T1000 (cell line): Measurements from ENCODE around the gene CACNA1E.

Experiments
- DNase-seq: peaks from one replicate; lab custom pipeline; 2025; ENCODE audit warnings: mixed read lengths; lab: John Stamatoyannopoulos, UW

Gene CACNA1E

DNA sequence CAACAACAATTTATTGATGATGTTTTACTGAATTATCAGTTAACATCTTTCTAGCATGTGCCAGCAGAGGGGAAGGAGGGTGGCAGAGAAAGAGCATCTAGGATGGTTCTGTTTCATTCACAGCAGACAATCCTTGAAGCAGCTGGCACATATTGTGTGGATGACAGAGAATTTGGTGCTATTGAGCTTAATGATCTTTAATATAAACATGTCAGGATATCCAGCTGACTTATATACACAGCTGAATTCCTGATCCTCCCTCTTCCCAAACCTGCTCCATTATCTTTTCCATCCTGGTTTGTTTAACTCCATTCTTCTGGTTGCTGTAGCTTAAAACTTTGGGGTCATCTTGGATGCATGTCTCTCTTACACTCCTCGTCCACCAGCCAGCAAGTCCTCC lies 218.6 kb downstream of the CACNA1E start:
- DNase-seq, result no peak

DNA sequence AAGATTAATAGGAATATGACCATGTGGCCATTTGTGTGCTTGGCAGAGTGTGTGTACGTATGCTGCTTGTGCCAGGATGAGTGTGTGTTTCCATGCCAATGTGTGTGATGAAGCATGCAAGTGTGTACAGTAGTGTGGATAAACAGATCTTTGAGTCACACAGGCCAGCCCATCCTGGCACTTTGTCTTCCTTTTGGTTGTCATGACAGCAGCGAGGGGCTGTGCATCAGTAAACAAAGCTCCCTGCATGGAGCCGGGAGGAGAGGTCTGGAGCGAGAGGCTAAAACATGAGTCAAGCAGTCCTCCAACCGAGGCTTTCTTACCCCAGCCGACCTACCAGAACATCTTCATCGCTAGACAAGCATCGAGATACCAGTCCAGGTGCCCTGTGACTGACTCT lies 221.2 kb downstream of the CACNA1E start:
- DNase-seq, result no peak

DNA sequence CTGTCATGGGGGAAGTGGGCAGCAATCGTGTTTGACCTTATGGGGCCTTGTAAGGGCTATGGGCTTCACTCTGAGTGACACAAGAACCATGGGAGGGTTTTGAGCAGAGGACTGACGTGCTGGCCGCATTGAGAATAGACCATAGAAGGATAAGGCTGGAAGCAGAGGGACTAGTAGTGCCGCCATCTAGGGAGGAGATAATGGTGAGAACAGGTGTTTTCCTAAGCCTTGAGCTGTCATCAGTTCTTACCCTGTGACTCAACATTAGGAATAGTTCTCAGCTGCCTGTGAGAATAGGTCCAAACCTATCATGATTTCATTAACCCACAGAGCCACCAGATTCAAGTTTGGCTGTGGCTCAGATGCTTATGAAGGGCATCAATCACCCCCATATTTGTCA lies 228.5 kb downstream of the CACNA1E start:
- DNase-seq, result no peak

DNA sequence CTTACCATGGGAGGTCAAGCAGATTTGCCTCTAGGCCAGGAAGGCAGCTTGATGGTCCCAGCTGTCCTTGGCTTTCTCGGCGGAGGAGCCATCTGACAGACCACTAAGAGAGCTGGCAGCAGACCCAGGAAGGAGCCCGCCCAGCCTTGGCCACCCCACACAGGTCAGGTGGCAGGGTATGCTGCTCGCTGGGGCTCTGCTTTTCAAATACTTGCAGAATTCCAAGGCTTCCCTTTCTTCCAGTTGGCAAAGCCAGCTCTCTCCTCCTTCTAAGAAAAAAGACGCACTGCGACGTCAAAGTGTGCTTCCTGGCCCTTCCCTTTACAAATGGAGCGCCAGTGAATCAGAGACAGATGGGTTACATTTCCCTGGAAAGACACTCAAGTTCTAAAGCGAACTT lies 229.4 kb downstream of the CACNA1E start:
- no peak for DNase-seq

DNA sequence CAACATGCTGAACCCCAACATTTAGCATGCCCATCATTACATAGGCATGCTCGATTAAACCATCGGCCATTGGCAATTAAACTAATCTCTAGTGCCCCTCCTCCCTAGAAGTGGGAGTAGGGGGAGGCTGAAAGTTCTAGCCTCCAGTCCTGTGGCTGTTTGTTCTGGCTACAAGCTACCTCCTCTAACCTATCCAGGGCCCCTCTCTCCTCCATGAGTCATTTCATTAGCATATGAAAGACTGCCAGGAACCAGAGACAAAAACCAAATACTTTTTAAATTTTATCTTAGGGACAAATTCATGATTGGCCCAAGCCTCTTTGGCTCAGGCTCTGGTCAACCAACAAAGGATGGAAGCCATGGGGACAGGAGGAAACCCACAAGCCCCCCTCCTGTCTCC lies 231.1 kb downstream of the CACNA1E start:
- no peak for DNase-seq

DNA sequence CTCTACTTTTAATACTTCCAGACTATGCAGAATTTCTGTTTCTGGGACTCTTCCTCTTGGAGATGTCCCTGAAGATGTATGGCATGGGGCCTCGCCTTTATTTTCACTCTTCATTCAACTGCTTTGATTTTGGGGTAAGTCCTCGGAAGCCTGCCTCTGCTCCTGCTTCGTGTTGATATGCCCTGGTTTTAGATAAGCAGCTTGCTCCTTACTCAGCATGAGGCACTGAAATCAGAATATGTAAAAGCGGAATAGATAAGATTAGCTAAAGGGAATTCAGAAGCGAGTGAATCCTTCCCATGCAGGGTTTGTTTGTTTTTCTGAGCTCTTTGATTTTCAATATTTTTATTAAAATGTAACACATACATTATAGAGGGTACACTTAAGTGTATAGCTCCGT lies 234.7 kb downstream of the CACNA1E start:
- no peak for DNase-seq

DNA sequence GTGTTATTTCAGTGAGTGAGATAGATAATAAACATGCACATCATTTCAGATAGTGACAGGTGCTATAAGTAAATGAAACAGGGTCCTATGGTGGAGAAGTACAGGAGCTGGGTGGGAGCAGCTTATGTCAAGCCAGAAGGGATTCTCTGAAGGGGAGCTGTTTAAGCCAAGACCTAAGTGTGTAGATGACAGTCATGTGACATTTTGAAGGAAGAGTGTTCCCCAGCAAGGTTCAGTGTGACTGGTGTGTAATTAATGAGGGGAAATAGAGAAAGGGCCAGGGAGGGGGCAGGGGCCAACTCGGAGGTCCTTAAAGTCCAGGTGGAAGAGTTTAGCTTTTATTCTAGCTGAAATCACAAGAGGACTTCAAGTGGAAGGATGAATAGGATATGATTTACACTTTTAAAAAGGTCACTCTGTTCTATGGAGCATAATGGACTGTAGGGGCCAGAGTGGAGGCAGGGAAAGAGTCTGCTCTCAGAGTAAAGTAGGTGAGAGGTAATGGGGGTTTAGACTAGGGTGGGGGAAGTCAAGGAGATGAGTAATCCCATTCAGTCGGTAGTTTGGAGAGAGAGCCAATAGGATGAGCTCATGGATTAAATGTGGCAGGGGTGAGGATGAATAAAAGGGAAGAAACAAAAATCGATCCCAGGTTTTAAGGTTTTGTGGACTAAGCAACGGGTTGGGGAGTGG lies 243.1 kb downstream of the CACNA1E start:
- no peak for DNase-seq

DNA sequence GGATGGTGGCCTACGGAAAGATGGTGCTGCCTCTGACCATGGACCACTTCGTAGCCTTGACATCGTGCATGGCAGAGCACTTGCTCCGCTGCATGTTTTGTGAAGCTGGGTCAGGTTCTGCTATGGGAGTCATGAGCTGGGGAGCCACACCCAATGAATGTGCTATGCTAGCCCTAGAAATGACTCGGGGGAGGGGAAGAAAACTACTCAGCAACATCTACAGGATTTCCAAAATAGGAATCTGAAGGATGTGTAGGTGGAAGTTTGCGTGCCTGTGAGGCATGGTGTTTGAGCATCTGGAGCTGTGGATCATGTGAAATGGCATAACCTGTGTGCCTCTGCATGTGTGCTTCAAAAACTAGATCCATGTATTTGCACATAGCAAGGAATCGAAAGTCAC lies 247.3 kb downstream of the CACNA1E start:
- no peak for DNase-seq

DNA sequence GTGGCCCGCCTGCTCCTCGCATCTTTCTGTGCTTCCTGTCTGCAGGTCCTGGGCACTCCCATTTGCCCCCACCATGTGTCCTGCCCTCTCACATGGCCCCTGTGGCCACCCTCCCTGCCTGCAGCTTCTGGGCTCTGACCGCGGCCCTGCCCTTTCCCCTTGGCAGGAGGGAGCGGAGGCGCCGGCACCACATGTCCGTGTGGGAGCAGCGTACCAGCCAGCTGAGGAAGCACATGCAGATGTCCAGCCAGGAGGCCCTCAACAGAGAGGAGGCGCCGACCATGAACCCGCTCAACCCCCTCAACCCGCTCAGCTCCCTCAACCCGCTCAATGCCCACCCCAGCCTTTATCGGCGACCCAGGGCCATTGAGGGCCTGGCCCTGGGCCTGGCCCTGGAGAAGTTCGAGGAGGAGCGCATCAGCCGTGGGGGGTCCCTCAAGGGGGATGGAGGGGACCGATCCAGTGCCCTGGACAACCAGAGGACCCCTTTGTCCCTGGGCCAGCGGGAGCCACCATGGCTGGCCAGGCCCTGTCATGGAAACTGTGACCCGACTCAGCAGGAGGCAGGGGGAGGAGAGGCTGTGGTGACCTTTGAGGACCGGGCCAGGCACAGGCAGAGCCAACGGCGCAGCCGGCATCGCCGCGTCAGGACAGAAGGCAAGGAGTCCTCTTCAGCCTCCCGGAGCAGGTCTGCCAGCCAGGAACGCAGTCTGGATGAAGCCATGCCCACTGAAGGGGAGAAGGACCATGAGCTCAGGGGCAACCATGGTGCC lies 249.1 kb downstream of the CACNA1E start:
- no peak for DNase-seq

DNA sequence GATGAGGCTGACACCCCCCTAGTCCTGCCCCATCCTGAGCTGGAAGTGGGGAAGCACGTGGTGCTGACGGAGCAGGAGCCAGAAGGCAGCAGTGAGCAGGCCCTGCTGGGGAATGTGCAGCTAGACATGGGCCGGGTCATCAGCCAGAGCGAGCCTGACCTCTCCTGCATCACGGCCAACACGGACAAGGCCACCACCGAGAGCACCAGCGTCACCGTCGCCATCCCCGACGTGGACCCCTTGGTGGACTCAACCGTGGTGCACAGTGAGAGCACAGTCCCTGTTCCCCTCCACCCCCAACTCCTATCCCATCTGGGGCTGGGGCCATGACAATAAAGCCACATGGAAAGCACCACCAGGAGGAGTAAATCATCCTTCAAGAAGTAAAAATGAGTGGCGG lies 250.2 kb downstream of the CACNA1E start:
- no peak for DNase-seq

DNA sequence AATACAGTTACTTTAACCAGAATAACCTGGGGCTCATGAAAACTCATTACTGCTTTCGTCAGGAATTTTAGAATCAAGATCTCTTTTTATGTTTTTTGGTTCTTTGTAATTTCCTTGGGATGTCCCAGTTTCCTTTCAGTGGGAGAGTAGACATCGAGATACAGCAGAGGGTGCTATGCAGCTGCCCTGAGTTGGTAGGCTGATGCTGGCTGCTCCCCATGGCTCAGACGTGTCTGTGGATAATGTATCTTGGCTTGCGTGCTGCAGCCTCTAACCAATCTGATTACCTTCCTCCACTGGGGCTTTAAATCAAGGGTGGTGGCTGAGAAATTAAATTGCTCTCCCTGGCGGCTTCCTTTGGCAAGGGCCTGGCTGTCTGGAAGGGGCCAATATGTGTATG lies 253.7 kb downstream of the CACNA1E start:
- no peak for DNase-seq

DNA sequence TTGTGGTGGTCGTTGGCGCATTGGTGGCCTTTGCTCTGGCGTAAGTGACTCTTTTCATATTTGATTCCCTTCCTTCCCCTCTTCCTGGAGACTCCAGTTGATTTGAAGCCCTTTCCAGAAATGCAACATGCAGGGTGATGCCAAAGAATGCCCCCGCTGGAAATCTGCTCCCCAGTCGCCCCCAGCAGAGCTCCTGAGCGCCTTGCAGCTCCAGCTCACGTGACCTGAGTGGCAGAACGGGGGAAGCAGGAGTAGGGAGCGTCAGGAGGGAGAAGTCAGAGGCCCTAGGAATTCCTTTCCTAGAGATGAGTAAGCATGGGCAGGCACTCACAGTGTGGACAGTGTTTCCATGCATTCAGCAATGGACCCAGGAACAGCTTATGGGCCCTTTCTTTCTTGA lies 255.9 kb downstream of the CACNA1E start:
- DNase-seq, result no peak

DNA sequence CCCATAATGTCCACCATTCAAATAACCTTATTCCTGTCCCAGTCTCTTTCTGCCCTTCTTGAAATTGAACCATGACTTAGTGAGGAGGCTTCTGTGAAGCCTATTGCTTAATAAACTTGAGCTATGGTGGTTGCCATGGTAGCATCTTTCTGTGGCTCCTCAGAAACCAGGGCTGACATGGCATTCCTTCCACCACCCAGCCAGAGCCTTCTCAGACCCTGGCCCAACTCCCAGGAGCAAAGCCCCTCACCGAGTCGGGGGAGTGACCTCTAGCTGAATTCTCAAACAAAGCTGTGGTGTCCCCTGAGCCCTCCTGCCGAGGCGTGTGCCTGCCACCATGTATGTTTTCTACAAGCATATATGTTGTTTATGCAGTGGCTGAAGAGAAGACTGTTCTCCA lies 259.1 kb downstream of the CACNA1E start:
- no peak for DNase-seq

DNA sequence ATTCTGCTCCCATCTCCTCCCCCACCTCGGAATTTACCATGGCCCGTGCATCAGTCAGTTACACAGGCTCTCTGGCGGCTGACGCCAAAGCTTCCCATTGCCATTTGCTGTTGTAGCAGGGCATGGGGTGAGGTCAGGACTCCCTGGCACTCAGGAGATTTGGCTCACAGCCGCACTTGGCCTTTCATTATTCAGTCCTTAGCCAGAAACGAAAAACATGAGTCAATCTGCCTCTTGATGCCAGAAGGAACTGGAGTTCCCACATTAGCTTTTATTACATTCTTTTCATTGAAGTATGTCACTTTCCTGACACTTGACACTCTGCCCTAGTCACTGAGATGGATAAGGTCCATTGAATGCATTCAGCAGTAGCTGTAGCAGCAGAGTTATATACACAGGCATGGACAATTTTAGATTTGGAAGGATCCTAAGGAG lies 260.6 kb downstream of the CACNA1E start:
- DNase-seq, result no peak

DNA sequence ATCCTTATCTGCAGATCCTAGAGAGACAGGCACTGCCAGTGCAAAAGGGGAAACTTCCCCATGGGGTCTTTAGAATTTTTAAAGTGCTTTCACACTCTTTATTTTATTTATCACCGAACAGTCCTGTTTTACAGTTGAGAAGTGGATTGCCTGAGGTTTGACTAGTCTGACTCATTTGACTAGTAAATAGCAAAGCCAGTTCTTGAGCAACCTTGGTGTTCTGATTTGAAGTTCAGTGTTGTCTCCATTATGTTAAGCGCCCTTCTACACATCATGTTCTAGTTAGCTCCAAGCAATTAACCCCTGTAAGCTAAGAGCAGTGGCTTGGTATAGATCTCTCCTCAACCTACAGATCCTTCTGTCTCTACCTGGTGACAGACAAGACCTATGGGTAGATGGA lies 262.9 kb downstream of the CACNA1E start:
- no peak for DNase-seq

DNA sequence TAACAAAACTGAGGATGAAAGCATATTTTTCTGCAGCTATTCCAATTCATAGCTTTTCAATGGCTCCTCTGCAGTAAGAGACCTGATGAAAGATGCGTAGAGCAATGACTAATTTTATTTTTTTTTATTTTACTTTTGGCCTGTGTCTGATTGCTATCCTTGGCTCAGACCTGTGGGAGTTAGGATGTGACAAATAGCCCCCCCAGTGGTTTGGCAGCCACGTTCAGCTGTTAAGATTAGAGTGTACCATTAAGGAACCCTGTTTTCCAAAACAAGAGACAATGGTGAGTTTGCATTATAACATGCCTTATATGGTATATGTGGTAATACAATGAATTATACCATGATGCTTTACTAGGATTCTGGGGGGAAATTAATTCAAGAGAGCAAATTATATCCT lies 264.7 kb downstream of the CACNA1E start:
- DNase-seq, result no peak

DNA sequence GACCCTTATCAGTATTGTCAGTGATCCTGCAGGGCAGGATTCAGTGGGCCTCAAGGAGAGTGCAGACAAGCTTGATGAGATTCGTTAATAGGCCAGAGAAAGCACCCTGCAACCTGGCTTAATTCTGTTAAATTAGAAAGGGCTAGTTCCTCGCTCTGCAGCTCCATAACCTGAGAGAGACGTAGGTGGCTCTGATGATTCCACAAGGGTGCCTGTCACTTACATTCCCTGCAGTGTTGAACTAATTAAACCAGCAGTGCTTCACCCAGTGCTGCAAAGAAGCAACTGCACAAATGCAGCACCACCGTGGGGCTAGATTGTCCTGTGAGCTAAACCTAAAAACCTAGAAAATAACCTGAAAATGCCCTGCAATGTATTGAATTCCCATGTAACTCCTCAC lies 270.8 kb downstream of the CACNA1E start:
- DNase-seq, result no peak

DNA sequence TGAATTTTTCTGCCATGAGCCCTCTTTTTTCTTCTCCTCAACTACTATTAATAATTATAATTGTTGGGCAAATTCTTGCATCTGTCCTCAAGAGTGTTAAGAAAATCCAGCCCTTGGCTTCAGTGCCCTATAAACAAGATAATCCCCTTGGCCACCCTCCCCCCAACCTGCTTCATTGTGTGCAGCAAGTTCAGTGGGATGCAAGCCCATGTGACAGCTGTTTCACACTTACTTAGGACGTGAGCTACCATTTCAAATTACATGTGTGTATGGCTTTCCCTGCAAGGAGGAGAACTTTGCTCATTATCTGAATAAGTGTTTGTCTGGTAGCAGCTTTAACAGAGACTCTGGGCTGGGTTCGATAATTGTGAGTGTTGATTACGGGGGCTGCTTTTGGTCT lies 276.2 kb downstream of the CACNA1E start:
- DNase-seq, result no peak

DNA sequence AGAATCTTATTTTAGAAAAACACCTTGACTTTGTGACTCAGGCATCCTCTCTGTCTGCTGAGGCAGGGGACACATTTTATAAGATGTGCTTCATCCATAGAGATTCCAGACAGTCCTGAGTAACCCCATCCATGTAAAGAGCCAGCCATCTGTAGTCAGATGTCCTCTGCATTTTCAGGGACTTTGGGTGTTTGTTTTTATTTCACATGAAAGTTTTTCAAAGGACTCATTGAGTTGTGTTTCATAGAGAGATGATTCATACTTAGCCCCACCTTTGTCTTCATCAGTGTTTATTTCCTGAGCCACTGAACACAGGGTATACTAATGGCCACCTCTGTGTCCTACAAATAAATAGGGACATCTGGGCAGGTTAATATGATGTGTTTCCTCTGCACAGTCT lies 280.4 kb downstream of the CACNA1E start:
- DNase-seq, result no peak

DNA sequence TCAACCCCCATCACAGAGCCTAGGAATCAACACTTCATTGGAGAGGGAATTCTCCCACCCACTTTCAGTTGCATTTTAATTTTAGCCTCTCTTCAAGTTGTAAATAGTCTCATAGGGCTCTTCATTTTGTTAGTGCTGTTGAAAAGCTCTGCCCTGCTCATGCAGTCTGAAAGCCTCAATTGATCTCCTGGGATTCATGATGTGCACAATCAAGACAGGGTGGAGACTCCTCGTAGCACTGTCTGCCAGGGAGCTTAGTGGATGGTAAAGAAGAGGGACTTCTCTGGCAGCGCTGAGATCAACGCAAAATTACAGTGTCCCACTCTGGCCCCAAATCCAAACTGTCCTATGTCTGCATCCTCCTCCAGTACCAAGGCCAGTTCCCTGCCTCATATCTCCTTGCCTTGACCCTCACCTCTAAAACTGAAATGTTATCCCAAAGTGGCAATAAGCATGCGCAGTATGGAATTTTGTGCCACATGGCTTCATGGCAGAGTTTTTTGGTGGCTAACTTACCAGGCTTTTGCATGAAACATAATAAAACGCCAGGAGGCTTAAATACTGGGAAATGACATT lies 282.2 kb downstream of the CACNA1E start:
- no peak for DNase-seq

DNA sequence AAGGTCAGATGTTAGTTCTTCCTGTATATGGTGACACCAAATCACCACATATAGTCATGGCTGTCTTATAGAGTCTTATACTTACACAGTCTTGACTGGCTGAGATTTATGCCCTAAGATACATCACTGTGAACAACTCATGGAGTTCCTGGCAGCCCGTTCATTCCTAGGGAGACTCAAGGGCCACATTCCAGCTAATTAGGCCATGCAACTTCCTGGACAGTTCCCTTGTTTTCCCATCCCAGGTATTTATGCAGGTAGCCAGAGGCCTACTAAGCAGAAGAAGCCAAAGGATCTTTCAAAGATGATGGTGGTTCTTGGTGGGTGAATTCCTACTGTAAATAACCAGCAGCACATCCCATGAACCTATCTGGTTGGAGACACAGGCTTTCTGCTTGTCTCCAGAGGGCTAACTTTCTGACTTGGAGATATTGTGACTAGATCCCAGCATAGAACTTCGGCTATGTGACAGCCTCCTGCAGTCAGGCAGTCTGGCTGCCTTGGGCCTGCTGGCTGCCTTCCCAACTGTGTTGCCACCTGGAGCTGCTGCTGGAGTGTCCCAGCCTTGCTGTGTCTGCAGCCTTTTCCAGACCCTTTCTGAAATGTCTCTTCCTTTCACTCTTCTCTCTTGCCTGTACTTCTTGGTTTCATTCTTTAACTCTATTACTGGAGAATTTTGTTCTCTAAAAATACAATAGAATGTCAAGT lies 283.8 kb downstream of the CACNA1E start:
- DNase-seq, result no peak

DNA sequence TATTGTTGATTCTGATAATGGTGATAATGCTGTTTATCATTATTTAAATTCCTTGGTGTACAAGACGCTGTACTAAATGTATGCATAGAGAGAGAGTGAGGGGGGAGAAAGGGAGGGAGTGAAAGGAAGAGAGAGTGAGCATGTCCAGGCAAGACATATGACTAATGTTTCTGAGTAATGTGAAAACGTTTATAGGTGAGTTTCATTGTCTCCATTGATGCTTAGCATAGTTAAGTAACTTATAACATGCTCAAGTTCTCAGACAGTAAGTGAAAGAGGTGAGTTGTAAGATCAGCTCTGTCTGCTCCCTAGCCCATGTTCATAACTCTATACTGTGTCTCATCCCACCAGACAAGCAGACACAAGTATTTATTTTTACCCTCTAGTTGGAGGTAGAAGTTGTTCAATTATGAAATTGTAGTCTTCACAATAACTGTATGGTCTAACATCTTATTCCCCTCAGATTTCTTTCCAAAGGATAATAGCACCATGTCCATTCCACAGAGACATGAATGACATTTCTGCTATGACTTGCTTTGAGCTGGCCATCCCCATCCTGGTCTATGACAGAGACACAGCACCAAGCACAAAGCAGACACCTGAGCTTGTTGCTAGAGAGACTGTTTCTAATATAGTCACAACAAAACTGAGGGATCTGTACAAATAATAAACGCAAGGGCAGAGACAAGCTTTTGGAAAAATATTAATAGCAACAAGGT lies 285.1 kb downstream of the CACNA1E start:
- DNase-seq, result no peak
